K562 (cell line): ENCODE results near the gene TAF1A. TPM values are rescaled to one million over a fixed set of nuclear protein-coding genes. Genes with fewer than 3 reads are reported as not detected.

Source experiments
- ATAC-seq: fragments of 200-7000 bp; cut with Tn5 transposase; 3 replicates; pipeline ENCODE4 v1.9.1; 2020; ENCODE audit warnings: moderate library complexity
- BruUV-seq: library from RNA; stranded (reverse); fragments of 400-500 nt; replicated peaks from 2 replicates; lab custom pipeline; 2021; lab: Mats Ljungman, UMichigan
- CTCF ChIA-PET: fragments of 300-600 bp; formaldehyde crosslinking; extraction: SDS; loops from one replicate; lab custom pipeline; 2021; ENCODE audit warnings: low intra/inter-chr PET ratio; lab: Yijun Ruan, JAX
- POLR2A ChIA-PET: fragments of 300-600, 350-650 bp; sonication (Branson Sonifier 250); formaldehyde crosslinking; extraction: SDS; loops from one replicate; lab custom pipeline; 2021; ENCODE audit warnings: antibody characterized with exemption, inconsistent platforms; lab: Yijun Ruan, JAX
- DNase-seq, 4 experiments: peaks; one replicate each; pipeline versions ENCODE4 v3.0.0 to v3.0.0-alpha.2; 2011 to 2018; ENCODE audit warnings: low spot score in 3 of 4, mixed read lengths in 3 of 4; ENCODE audit errors: extremely low read depth in 1 of 4
- FAIRE-seq: peaks from 2 replicates; lab custom pipeline; 2011; peaks lifted over from hg19 to GRCh38; lab: Jason Lieb, UNC
- H2AFZ ChIP-seq: 2 replicates; pipeline ENCODE4 v1.6.0; 2011; ENCODE audit warnings: low read depth, low read length, control low read depth, inconsistent platforms
- H3K27ac ChIP-seq: fragments of 200-600 bp; 3 replicates; pipeline ENCODE4 v1.8.0; 2011; ENCODE audit warnings: low read depth, mild to moderate bottlenecking, control low read depth, inconsistent platforms, low read length, moderate library complexity, mixed read lengths; ENCODE audit errors: extremely low read depth
- H3K27me3 ChIP-seq, 2 experiments: fragments of 300-600 bp in 1 of 2; 2 replicates in 1 of 2; 3 replicates in 1 of 2; pipeline versions ENCODE4 v1.6.0 to v1.8.0; 2011; ENCODE audit warnings: inconsistent platforms in 2 of 2, low read length in 2 of 2, mild to moderate bottlenecking in 1 of 2, mixed read lengths in 1 of 2, moderate library complexity in 1 of 2; ENCODE audit not compliant: control insufficient read depth in 2 of 2, insufficient read depth in 2 of 2
- H3K36me3 ChIP-seq: fragments of 300-600 bp; 3 replicates; pipeline ENCODE4 v1.8.0; 2011; ENCODE audit warnings: mild to moderate bottlenecking, low read length, inconsistent platforms; ENCODE audit not compliant: control insufficient read depth, insufficient read depth
- H3K4me1 ChIP-seq, 2 experiments: fragments of 200-600 bp in 1 of 2; replicated peaks in 1 of 2; 2 replicates in 1 of 2; 3 replicates in 1 of 2; pipeline versions ENCODE4 v1.5.1 to v1.8.0; 2011; ENCODE audit warnings: inconsistent platforms in 2 of 2, low read length in 2 of 2, mild to moderate bottlenecking in 1 of 2, mixed read lengths in 1 of 2, moderate library complexity in 1 of 2; ENCODE audit not compliant: control insufficient read depth in 2 of 2, insufficient read depth in 2 of 2
- H3K4me2 ChIP-seq: 2 replicates; pipeline ENCODE4 v1.6.1; 2011; ENCODE audit warnings: low read length, control low read depth, inconsistent platforms, mixed read lengths; ENCODE audit not compliant: insufficient read depth
- H3K4me3 ChIP-seq: fragments of 200-600 bp; sonication (generic), shearing (Covaris generic); 2 replicates; pipeline ENCODE4 v1.5.1; 2016; ENCODE audit warnings: control low read depth, inconsistent platforms
- H3K79me2 ChIP-seq: fragments of 200-600 bp; 3 replicates; pipeline ENCODE4 v1.8.0; 2011; ENCODE audit warnings: low read length, inconsistent platforms; ENCODE audit not compliant: control insufficient read depth, insufficient read depth
- H3K9ac ChIP-seq, 2 experiments: 2 replicates each; pipeline versions ENCODE4 v1.6.0 to v1.6.1; 2011; ENCODE audit warnings: low read depth in 2 of 2, low read length in 2 of 2, control low read depth in 1 of 2, inconsistent platforms in 1 of 2, mild to moderate bottlenecking in 1 of 2, mixed read lengths in 1 of 2; ENCODE audit not compliant: insufficient read depth in 1 of 2
- H3K9me1 ChIP-seq: one replicate; pipeline ENCODE4 v1.6.0; 2011; ENCODE audit warnings: inconsistent platforms, mild to moderate bottlenecking, low read length, moderate library complexity; ENCODE audit not compliant: control insufficient read depth, insufficient read depth
- H3K9me3 ChIP-seq: replicated peaks from 2 replicates; pipeline ENCODE4 v1.5.1; 2011; ENCODE audit warnings: low read depth, low read length, inconsistent platforms; ENCODE audit not compliant: control insufficient read depth, insufficient read depth
- H4K20me1 ChIP-seq: replicated peaks from 2 replicates; pipeline ENCODE4 v1.6.1; 2011; ENCODE audit warnings: low read length, inconsistent platforms, mixed read lengths; ENCODE audit not compliant: control insufficient read depth, insufficient read depth
- ATF1 ChIP-seq, 2 experiments: fragments of 450-650 bp in 1 of 2; IDR thresholded peaks; 2 replicates each; pipeline ENCODE4 v1.6.1; 2016; ENCODE audit warnings: missing compliant biosample characterization in 1 of 2, missing genetic modification characterization in 1 of 2
- ERF ChIP-seq: fragments of 450-650 bp; formaldehyde crosslinking; IDR thresholded peaks from 2 replicates; pipeline ENCODE4 v1.4.0; 2020; ENCODE audit warnings: mild to moderate bottlenecking, mixed read lengths
- FOXP4 ChIP-seq: sonication (generic); formaldehyde crosslinking; IDR thresholded peaks from 2 replicates; pipeline ENCODE4 v1.8.0; 2022; ENCODE audit warnings: mild to moderate bottlenecking, missing genetic modification reagents, borderline replicate concordance
- MNT ChIP-seq, 2 experiments: fragments of 450-650 bp; conservative IDR thresholded peaks; 2 replicates each; pipeline ENCODE4 v1.6.1; 2017; ENCODE audit warnings: mild to moderate bottlenecking in 2 of 2, moderate library complexity in 2 of 2
- PTRF ChIP-seq: fragments of 450-650 bp; IDR thresholded peaks from 2 replicates; pipeline ENCODE4 v1.6.1; 2016; ENCODE audit warnings: mild to moderate bottlenecking, missing genetic modification characterization, missing compliant biosample characterization
- WGBS: fragments of 100-300 bp; shearing (Covaris generic); methylation state at CpG from one replicate; pipeline ENCODE4 v1.1.6; 2016; ENCODE audit warnings: low coverage, mixed read lengths; ENCODE audit not compliant: insufficient coverage; ENCODE audit errors: missing lambda C conversion rate; 5-methylcytosine and 5-hydroxymethylcytosine counted together
- in situ Hi-C: fragments of 300-500 bp; cut with MboI; formaldehyde crosslinking; loops from 4 replicates; pipeline ENCODE4 v1.15.0; 2018; ENCODE audit warnings: inconsistent platforms, mixed read lengths
- intact Hi-C: fragments of 100-400 bp; cut with micrococcal nuclease; formaldehyde crosslinking; loops from 2 replicates; pipeline ENCODE4 v1.14.2; 2022
- polyA plus RNA-seq, 8 experiments: library from polyadenylated mRNA; depleted of rRNA in 4 of 8; stranded (reverse) in 5 of 8; unstranded in 3 of 8; fragments of >200 nt; fragmentation: Nextera tagmentation in 2 of 8; fragmentation: Illumina TruSeq in 1 of 8; extraction: Ambion mirVana in 2 of 8; extraction: Trizol in 1 of 8; gene quantifications; 2 replicates each; pipeline versions ENCODE4 v1.2.1 to v1.2.3, GENCODE V29; 2011 to 2014; ENCODE audit warnings: inconsistent platforms in 1 of 8, missing spikeins in 1 of 8
- total RNA-seq, 7 experiments: library from RNA; depleted of rRNA in 6 of 7; stranded (reverse); fragments of >200 nt in 6 of 7; fragmentation: Illumina TruSeq in 2 of 7; extraction: Trizol in 2 of 7; gene quantifications; 2 replicates each; pipeline versions ENCODE4 v1.2.1 to v1.2.3, GENCODE V29; 2011 to 2021; ENCODE audit warnings: low replicate concordance in 1 of 7
- TF ChIP-seq, protein P1 (sequence below): fragments of 250-450 bp; sonication (Bioruptor Pico); IDR thresholded peaks from 2 replicates; pipeline ENCODE4 v1.5.0; 2020; ENCODE audit warnings: mild to moderate bottlenecking, borderline replicate concordance

TAF1A gene
- total and polyA plus RNA-seq, 9 of the 15 experiments (the other 6 are each of a cell fraction or from before 2014, with no cell fraction given): 17.8 to 36.8 (median 25.3) TPM

- no peak for TF ChIP-seq FOXP4
- TF ChIP-seq, all 486 proteins: peak for 10
Measured at GRCh38 chr1:222543817-222544216, 45.9 kb downstream of the TAF1A start (continued).

GRCh38 chr1:222540598-222540995 is 49.1 kb downstream of the TAF1A start:
- Histone ChIP-seq H3K36me3 (no peaks in the 10 kb centered on the region), H3K79me2 (no peaks in the 10 kb centered on the region), H3K4me1 (peaks cover 0 to 6% of the 10 kb centered on the region in 2 experiments; a peak in 4 of 5 replicates), H4K20me1 (no peaks in the 10 kb centered on the region), H3K27ac (no peak overlapping the region), H3K4me2 (no peak overlapping the region), H3K4me3 (no peak overlapping the region), H3K9ac (no peak overlapping the region), H2AFZ (0 out of 2 replicates have a peak overlapping the region, but pooled peaks have one; percentile 36), H3K9me3 (no peaks in the 10 kb centered on the region), H3K27me3 (peaks cover 0 to 16% of the 10 kb centered on the region in 2 experiments; a peak in 2 of 5 replicates), H3K9me1 (no peaks in the 10 kb centered on the region)
- ChIA-PET POLR2A (interaction anchor here (1.2 to 1.5 kb wide), 2 partner anchors 12 to 16 kb away, joined by 3 to 4 read pairs; no protein-coding TSS in a partner anchor), CTCF (no interaction called here)
- in situ Hi-C loops: no loop called here
- no peak for ATAC-seq
- no TSS peak for BruUV-seq
- no peak for FAIRE-seq
- intact Hi-C loops: loop anchor here (5.0 kb wide), 1 partner anchor 92 kb away; no protein-coding TSS in a partner anchor
- DNase-seq: no peak
- 0% methylated on average over 2 of the region's 2 CpGs for WGBS
- TF ChIP-seq MNT (conservative IDR thresholded peaks at IDR 0.05) (no peak), PTRF (tag) (no peak), ERF (no peak), ATF1 (CRISPR knock-in tag; IDR thresholded peaks at IDR 0.05) (no peak), ATF1 (tag; IDR thresholded peaks at IDR 0.05) (no peak)
- TF ChIP-seq, protein P1, sequence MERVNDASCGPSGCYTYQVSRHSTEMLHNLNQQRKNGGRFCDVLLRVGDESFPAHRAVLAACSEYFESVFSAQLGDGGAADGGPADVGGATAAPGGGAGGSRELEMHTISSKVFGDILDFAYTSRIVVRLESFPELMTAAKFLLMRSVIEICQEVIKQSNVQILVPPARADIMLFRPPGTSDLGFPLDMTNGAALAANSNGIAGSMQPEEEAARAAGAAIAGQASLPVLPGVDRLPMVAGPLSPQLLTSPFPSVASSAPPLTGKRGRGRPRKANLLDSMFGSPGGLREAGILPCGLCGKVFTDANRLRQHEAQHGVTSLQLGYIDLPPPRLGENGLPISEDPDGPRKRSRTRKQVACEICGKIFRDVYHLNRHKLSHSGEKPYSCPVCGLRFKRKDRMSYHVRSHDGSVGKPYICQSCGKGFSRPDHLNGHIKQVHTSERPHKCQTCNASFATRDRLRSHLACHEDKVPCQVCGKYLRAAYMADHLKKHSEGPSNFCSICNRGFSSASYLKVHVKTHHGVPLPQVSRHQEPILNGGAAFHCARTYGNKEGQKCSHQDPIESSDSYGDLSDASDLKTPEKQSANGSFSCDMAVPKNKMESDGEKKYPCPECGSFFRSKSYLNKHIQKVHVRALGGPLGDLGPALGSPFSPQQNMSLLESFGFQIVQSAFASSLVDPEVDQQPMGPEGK (CRISPR knock-in tag): no peak
